Epithelial cell of prostate (primary cell): Measurements from ENCODE around the gene ENOX1.
A peak's percentile ranks its signal among the peaks of the same experiment; 100 is the strongest.

Source experiments
- DNase-seq: peaks from one replicate; pipeline ENCODE4 v3.0.0-alpha.2; 2011; ENCODE audit warnings: low read depth, low spot score
- H3K27ac ChIP-seq: fragments of 450-650 bp; 2 replicates; pipeline ENCODE4 v1.5.1; 2017; ENCODE audit warnings: mild to moderate bottlenecking

ENOX1 gene

DNA sequence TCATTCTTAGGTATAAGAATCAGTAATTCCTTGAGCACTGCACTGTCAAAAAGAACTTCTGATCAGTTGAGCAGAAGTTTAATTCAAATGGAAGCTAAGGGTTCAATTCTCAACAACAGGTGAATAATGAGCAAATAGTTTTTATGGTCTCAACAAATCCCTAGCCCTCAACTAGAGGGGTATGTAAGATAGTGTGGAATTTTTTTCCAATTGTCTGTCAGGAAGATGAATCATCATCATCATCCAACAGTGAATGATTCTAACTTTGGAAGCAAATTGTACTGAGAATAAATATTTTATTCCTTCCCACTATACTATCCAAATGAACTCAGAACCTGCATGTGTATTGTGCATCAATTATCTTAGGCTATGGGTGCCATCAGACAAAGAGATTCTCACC, 372.7 kb downstream of the ENOX1 start:
- no peak overlapping the region for H3K27ac ChIP-seq
- DNase-seq: no peak

DNA sequence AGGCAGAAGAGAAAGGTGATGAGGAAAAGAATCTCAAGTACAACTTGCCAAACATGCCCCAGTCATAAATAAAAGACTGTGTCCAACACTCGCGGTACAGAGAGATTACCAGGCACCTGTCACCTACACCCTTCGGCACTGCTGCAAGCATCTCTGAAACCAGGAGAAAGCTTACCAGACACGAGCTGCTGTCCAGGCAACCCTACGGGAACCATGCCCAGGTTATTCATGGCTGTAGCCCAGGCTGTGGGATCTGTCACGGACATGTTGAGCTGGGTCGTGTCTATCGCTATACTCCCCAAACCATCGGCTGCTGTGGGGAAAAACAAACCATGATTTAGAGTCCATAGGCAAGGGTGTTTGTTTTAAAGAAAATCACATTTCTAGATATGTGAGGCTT, 375.0 kb downstream of the ENOX1 start:
- no peak for DNase-seq
- no peak overlapping the region for H3K27ac ChIP-seq

DNA sequence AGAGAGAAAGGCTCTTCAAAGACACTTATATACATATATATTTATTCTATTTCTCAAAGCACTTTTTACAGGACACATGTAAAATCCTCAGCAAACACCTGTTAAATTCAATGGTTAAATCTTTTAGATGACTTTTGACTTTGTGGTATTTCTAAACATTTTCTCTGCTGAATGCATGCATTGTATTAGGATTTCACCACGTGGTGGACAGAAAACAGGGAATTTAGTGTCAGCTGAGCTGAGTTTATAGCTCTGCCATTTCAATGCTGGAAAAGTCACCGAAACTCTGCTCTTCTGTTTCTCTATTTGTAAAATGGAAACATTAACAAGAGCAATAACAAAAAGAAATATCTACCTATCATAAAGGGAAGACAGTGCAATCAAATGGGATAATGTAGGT, 375.6 kb downstream of the ENOX1 start:
- DNase-seq: no peak
- no peak overlapping the region for H3K27ac ChIP-seq

DNA sequence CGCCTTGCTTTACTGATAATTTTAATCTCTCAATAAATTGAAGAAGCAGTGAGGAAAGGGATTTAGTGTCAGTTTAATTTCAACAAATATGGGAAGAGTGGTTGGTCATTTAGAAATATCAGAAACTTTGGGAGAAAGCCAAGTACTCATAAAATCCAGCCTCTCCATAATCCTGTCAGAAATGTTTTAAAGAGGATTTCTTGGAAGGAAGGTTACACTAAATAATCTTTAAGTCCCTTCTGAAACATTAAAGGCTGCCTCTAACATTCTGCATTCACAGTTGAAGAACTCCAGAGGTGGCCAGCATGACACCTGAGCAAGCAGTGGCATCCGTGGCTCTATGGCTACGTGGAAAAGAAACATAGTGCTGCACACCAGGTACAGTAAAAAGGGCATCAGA, 378.5 kb downstream of the ENOX1 start:
- no peak for DNase-seq

DNA sequence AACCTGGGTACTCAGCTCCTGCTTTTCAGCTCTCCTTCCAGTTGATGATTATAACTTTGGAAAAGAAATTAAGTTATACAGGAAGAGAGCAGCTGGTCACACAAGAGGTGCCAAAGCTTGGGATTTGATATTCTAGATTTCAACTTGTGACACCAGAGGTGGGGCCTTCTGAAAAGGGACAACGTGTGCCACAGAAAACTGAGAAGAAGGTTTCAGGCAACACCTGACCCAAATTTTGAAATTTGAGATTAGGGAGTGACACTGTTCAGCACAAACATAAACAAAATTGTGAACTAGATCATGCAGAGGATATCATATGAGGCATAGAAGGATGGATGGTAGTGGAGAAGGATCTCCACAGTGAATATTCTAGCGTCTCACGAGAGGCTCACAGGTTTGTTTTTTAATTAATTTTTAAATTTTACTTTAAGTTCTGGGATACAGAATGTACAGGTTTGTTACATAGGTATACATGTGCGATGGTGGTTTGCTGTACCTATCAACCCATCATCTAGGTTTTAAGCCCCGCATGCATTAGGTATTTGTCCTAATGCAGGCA, 379.7 kb downstream of the ENOX1 start:
- no peak overlapping the region for H3K27ac ChIP-seq
- DNase-seq: no peak

More for the DNA sequence above, 378.5 kb downstream of the ENOX1 start:
- no peak overlapping the region for H3K27ac ChIP-seq

DNA sequence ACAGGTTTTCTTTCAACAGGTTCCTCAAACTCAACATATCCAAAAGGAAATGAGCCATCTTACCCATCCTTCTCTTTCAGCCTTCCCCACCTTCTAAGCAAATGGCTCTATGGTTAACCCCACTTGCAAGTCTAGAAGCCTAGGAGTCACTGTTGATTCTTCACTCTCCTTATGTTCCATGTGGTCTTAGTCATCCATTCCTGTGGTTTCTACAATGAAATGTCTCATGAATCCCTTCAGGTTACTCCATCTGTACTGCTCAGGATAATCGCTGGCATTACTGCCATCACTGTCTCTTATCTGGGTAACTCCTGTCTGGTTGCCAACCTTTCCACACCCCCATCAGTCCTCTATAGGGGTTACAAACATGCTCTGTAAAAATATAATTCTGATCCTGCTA, 381.3 kb downstream of the ENOX1 start:
- peak; percentile 77 for DNase-seq
- no peak overlapping the region for H3K27ac ChIP-seq

DNA sequence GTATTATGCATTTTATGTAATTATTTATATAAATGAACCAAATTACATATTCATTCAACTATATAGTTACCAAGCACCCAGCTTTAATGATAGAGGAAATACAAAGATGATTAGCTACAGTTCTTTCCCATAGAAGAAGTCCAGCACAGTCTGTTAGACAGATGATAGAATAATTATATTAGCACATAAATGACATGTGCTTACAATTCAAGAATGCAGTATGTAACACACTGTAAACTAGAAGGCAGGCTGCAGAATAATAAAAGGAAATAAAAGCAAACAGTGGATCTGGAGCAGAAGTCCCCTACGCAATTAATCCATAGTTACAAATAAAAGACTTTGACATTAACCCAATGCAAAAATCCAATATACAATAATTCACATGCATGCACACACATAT, 384.4 kb downstream of the ENOX1 start:
- H3K27ac ChIP-seq: no peak overlapping the region

DNA sequence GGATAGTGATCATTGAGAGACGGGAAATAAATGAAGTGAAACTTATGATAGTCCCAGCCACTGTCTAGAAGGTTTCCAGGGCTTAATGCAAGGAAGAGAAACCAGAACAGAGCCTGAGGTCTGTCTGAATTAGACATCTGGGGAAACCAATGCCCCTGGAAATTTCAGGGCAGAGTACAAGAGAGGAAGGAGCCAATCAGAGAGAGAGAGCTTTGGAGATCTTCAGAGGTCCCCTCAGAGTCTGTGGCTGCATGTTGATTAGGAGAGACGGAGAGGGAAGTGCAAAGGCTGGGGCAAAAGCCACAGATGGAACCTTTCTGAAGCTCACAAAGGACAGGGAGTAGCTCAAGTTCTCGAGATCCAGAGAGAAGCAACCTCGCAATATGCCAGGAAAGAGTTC, 385.4 kb downstream of the ENOX1 start:
- no peak for DNase-seq
- H3K27ac ChIP-seq: no peak overlapping the region

More for the DNA sequence above, 384.4 kb downstream of the ENOX1 start:
- no peak for DNase-seq

DNA sequence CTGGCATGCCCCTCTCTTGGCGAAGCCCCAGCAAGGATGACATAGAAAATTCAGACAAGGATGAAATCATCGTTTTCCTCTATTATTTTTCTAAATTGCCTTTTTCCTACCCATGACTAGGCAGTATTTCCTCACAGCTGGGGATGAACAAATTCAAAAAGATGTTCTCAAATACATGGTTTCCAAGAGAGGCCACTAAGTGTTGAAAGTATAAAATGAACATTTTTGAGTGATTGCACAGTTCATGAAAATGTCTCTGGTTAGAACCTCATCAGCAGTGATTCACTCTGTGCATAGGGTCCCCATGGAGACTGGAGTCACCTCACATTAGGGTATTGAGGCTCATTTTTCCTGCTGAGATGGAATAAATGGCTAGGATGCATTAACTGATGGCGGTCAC, 389.7 kb downstream of the ENOX1 start:
- no peak for DNase-seq
- H3K27ac ChIP-seq: no peak overlapping the region

DNA sequence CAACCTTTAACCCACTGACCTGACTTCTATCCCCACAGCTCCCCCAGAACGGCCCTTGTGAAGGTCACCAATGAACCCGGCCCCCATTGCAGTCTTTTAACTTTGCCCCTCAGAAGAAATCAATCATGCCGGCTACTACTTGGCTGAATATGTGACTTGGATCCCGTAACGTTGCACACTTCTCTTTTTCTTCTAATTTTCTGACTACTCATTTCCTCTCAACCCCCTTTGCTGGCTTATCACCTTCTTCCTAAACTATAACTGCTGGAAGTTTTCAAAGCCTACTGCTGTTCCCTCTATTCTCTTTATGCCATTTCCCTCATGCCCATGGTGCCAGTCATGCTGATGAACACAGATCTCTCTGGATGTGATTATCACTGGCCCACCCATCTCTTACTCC, 395.7 kb downstream of the ENOX1 start:
- no peak overlapping the region for H3K27ac ChIP-seq

DNA sequence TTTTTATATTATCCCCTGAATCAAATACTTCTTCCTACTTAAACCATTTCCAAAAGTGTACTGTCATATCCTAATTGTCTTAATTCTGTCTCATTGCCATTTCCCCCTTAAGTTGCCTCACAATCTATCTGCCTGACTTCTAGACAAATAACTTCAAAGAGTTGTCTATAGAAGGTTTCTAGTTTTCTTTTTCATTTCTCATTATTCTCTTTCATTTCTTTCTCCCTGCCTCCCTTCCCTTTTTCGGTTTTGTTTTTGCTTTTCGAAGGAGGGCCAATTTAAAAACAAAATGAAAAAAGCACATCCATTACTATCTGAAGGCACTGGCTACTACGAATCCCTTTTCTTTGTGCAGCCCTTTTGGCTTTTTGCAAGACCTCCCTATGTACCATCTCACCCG, 396.2 kb downstream of the ENOX1 start:
- no peak for DNase-seq
- H3K27ac ChIP-seq: no peak overlapping the region

More for the DNA sequence above, 395.7 kb downstream of the ENOX1 start:
- no peak for DNase-seq

DNA sequence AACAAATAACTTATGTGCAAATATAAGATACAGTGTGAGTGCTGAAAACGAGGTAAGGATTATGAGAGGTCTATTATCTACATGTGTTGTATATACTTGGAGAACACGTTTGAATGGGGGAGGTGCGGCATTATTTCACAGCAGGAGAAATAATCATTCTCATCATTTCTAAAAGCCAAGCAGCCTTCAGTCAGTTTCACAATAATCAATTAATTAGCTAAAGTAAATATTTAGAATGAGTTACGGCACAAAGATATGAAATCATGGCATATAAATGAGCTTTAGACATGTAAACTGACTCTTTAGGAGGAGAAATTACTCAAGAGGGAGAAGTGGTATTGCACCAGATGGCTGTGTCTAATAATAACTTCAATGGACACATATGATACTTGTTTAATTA, 396.8 kb downstream of the ENOX1 start:
- H3K27ac ChIP-seq: no peak overlapping the region
- no peak for DNase-seq

DNA sequence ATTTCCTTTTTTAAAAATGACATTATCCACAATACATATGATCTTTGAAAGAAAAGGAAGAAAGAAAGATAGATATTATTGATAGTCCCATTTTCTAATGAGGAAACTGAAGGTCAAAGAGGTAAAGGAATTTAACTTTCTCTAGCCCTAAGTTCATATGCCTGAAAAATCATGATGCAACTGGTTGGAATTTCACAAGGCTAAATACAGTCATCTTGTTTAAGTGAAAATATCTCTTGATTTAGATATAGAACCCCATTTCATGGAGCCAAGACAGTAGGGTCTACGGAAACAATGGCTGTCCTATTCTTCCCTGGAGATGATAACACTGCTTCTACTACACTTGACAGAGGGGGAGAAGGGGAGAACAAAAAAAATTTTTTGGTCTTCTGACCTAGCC, 397.2 kb downstream of the ENOX1 start:
- DNase-seq: no peak

DNA sequence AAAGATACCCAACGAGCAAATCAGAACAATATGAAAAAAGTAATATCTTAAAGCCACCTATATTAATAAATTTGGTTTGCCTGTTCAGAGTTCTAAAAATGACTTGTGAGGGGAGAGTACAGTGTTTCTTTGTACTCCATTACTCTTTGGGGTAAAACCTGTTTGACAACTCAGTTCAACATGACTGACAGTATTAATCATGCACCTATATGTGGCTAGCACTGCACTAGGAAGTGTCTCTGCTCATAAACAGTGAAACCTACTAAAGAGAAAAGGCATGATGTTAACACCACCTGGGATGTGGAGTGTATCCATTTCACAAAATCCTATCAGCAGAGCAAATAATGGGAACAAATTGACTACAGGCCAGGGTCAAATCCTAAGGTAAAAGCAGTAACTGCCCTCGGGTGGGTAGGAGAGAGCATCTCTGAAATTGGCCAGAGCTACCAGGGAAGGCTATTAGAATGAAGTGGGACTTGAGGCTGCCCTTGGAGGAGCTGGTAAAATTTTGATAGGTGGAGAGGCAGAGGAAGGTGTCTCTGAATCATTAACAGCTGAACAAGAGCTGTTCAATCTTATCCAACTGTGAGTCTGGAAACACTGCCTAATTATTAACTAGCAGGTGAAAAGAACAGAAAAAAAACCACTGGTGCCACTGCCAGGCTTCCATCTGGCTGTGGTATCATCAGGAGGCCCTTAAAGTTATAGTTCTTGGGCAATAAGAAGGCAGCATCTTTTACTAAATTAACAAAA, 398.3 kb downstream of the ENOX1 start:
- peak overlapping the region; percentile 67 for H3K27ac ChIP-seq
- DNase-seq: peak; percentile 64

More for the DNA sequence above, 397.2 kb downstream of the ENOX1 start:
- H3K27ac ChIP-seq: peak overlapping the region; percentile 67

DNA sequence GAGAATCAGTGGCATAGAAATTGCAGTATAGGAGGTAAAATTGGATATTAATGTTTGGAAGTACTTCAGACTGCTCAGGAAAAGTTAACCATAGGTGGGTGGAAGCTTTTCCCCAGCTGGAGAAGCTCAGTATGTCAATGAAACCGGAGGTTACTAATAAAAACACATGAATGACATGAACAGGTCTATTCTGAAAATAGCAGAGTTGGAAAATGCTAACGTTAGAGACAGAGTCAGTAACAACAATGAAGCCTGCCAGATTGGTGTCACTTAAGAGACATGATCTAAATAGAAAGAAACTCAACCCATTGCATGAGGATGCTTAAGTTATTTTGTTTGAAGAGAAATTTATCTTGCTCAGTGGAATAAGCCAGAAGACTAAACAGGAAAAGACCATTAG, 398.9 kb downstream of the ENOX1 start:
- DNase-seq: no peak
- peak overlapping the region; percentile 67 for H3K27ac ChIP-seq

DNA sequence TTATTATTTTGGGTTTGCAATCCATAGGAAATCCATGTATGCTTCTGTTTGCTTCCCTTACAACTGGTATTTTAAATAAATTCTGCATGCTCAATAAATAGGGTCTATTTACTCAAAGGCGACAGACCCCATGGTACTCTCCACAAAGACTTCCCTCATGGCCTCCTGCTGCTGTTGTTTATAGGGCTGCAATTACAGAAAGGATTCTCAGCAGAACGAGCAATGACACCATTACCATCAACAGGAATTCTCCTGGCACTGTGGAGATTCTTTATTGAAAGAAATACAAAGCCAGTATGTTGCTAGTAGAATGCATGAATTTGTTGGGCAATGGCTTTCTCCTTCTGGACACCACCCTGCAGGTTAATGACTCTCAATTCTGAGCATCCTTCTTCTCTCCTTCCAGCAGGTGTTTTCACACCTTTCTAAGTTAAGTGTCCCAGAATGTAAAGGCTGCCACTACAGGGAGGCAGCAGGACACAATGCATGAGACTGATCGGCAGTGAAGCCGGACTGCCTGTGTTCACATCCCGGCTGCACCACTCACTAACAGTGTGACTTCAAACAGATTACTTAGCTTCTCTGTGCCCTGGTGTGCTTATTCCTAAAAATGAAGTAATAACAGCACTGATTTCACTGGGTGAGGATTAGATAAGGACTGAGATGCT, 403.1 kb downstream of the ENOX1 start:
- H3K27ac ChIP-seq: no peak overlapping the region
- no peak for DNase-seq

DNA sequence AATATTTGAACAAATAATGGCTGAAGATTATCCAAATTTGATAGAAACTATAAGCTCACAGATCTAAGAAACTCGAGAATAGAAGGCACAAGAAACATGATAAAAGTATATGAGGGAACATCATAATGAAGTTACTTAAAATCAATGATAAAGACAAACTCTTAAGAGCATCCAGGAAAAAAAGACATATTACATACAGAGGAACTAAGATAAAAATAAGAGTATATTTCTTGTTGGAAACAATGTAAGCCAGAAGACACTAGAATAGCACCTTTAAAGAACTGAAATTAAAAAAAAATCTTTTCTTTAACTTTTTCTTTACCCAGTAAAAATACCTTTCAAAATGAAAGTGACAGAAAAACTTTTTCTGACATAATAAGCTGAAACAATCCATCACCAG, 407.0 kb downstream of the ENOX1 start:
- no peak overlapping the region for H3K27ac ChIP-seq
- DNase-seq: no peak

DNA sequence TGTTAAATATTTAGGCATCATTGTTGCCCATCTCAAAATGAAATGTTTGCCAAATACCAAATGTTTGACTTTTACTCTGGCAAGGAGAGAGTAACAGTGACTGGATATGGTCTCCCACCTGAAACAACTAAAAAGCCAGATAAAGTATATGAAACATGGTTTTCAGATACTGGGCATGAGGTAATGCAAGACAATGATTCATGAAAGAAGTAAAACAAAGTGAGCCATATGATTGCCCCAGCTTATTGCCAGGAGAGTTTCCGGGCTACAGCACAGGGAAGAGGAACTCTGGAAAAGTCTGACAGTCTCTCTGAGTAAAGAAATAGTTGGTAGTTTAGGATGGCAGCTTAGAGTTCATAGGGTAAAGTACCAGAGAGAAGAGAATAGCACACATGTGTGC, 408.8 kb downstream of the ENOX1 start:
- H3K27ac ChIP-seq: no peak overlapping the region
- no peak for DNase-seq

DNA sequence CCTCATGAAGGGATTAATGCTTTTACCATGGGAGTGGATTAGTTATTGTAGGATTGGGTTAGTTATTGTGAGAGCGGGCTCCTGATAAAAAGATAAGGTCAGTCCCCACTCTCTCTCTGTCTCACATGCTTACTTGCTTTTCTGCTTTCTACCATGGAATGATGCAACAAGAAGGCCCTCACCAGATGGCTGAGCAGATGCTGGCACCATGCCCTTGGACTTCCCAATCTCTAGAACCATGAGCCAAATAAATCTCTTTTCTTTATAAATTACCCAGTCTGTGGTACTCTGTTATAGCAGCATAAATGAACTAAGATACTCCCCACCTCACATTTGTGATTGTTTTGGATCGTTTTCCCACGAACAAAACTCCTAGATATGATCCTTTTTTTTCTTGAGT, 409.6 kb downstream of the ENOX1 start:
- DNase-seq: no peak
- H3K27ac ChIP-seq: no peak overlapping the region

DNA sequence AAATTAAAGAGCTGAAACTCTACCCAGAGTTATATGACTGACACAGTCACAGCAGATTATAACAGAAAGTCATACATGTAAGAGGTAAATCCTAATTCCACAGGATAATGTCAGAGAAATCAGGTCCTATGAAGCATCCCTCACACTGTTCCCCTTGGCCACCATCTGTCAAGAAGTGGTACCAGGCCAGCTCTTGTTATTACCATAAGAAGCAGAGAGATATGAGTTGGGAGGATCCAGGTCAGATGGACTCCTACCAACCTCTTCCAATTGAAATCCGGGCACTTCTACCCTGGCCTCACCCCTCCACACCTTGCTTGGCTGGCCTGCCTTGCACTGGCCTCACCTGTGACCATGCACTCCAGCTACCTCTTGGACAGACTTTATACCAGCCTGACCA, 410.2 kb downstream of the ENOX1 start:
- H3K27ac ChIP-seq: no peak overlapping the region
- DNase-seq: no peak

DNA sequence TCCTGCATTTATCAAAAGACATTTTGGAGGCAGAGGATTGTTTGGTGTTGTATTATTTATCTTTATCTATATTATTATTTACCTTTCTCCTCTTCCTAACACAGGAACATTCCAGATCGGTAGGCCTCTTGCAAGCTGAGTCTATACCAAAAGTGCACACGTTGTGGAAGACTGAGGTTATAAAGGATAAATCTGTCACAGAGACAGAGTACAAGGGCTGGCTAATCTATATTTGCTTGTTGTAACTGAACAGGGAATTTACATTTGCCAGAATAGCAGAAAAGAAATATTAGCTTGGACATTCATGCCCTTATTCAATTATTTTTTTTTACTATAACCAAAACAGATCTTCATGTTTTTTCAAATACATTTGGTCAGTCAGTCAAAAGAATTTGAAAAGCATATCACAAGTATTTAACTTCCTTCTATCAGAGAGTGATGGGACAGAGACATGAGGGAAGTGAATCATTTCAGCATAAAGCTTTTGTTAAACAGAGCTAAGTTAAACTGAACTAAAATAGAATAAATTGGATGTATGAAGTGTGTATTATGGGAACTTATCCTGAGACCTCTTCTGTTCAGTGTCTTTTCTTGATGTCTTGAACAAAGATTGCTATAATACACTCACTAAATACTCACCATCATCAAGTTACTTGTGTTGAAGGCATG, 410.8 kb downstream of the ENOX1 start:
- DNase-seq: no peak
- H3K27ac ChIP-seq: no peak overlapping the region
